K562 treated with DMSO at 1 percent for 4 hours (cell line): ENCODE measurements around the gene PRSS37. TPM values are rescaled to one million over a fixed set of nuclear protein-coding genes. Genes with fewer than 3 reads are reported as not detected.

Experiments
- total RNA-seq: library from RNA; unstranded; fragments of 300-600 nt; gene quantifications from 2 replicates; pipeline ENCODE4 v1.2.3, GENCODE V29; 2022; ENCODE audit not compliant: insufficient read depth

Gene PRSS37, protein sequence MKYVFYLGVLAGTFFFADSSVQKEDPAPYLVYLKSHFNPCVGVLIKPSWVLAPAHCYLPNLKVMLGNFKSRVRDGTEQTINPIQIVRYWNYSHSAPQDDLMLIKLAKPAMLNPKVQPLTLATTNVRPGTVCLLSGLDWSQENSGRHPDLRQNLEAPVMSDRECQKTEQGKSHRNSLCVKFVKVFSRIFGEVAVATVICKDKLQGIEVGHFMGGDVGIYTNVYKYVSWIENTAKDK
- total RNA-seq: not detected in 2 replicates

DNA sequence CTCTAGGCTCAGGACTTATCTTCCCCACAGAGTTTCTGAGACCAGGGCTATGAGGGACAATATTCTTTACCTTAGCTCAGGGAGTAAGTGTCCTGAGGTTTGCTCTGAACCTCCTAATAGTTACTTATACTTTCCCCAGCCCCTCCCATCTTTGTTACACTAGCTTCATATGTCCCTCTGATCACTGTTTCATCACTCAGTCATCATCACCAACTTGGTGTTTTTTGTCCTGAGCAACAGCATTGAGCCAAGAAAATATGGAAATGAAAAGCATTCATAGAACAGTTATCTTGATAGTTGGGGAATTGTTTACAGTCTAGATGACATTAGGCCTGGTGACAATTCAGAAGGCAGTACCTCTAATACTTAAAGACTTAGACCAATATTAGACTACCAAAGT is at the start of gene PRSS37:
PRSS37 (minus strand) TSS at position 101 of the 400 bp plus-strand sequence. CDS start 436 bp downstream, outside the sequence.

DNA sequence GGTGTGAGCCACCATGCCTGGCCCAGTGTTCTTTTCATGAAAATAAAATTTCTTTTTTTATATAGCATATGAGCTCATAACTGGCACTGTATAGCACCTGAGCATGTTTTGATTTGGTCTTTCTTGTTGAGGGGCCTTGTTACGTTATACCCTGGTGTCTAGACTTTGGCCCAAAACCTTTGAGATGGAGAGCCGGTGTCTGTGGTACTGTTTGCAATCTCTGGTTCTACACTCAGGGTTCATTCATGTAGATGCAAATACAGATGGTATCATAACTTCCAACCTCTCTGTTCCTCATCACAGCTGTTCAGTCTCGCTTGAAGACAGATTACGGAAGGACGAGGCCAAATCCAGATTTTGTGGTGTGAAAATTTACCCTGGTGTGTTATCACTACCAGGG is 51.4 kb downstream of the PRSS37 start, which contains the start of gene TAS2R5:
TAS2R5 (plus strand) TSS at position 301 of the 400 bp plus-strand sequence. CDS start 145 bp downstream, outside the sequence.

Other genes starting within 250 kb of the PRSS37 start
- 0.22 and 0.35 TPM in 2 replicates for gene DENND11, start 139.3 kb downstream of the PRSS37 start, total RNA-seq
- not detected in 2 replicates for gene WEE2, start 133.1 kb downstream of the PRSS37 start, total RNA-seq
- gene SSBP1, start 103.1 kb downstream of the PRSS37 start, total RNA-seq: 212 and 245 TPM in 2 replicates
- gene TAS2R3, start 77.4 kb downstream of the PRSS37 start, total RNA-seq: not detected in 2 replicates
- 0.42 TPM in 1 of 2 replicates, not detected in the other for gene TAS2R4, start 64.8 kb downstream of the PRSS37 start, total RNA-seq
- 1.1 and 2.3 TPM in 2 replicates for gene TAS2R5, start 51.3 kb downstream of the PRSS37 start, total RNA-seq
- gene OR9A4, start 74.9 kb upstream of the PRSS37 start, total RNA-seq: not detected in 2 replicates
- not detected in 2 replicates for gene CLEC5A, start 105.5 kb upstream of the PRSS37 start, total RNA-seq
- gene TAS2R38, start 132.3 kb upstream of the PRSS37 start, total RNA-seq: not detected in 2 replicates
- 0.25 TPM in 1 of 2 replicates, not detected in the other for gene MGAM, start 154.4 kb upstream of the PRSS37 start, total RNA-seq